ENCODE results near the gene CTXND1.

CTXND1 gene

GRCh38 chr15:80183886-80184285 is 68.1 kb downstream of the CTXND1 start:
- peak; percentile 56 for DNase-seq (ENCODE audit: low read depth)
- peak; percentile 59 for TF ChIP-seq CTCF (conservative IDR thresholded peaks at IDR 0.05; ENCODE audit: low read depth, low read length)

GRCh38 chr15:80183306-80183705 is 68.7 kb downstream of the CTXND1 start:
- TF ChIP-seq CTCF (conservative IDR thresholded peaks at IDR 0.05; ENCODE audit: low read depth, low read length): no peak
- H3K4me3 ChIP-seq (ENCODE audit: low read depth, low read length): no peak overlapping the region
- no peak for DNase-seq (ENCODE audit: low read depth)

More at GRCh38 chr15:80183886-80184285, 68.1 kb downstream of the CTXND1 start:
- no peak overlapping the region for H3K4me3 ChIP-seq (ENCODE audit: low read depth, low read length)

- peak; percentile 65 for DNase-seq (ENCODE audit: low read depth)
- no peak for TF ChIP-seq CTCF (conservative IDR thresholded peaks at IDR 0.05; ENCODE audit: low read depth, low read length)
- H3K4me3 ChIP-seq (ENCODE audit: low read depth, low read length): no peak overlapping the region
These were observed 69.3 kb downstream of the CTXND1 start for GRCh38 chr15:80182611-80183261.

- no peak for TF ChIP-seq CTCF (conservative IDR thresholded peaks at IDR 0.05; ENCODE audit: low read depth, low read length)
These were observed 71.0 kb downstream of the CTXND1 start for GRCh38 chr15:80180986-80181385.

GRCh38 chr15:80180468-80180867 is 71.5 kb downstream of the CTXND1 start:
- no peak for TF ChIP-seq CTCF (conservative IDR thresholded peaks at IDR 0.05; ENCODE audit: low read depth, low read length)
- H3K4me3 ChIP-seq (ENCODE audit: low read depth, low read length): no peak overlapping the region
- no peak for DNase-seq (ENCODE audit: low read depth)

More at GRCh38 chr15:80180986-80181385, 71.0 kb downstream of the CTXND1 start:
- no peak overlapping the region for H3K4me3 ChIP-seq (ENCODE audit: low read depth, low read length)
- DNase-seq (ENCODE audit: low read depth): no peak

GRCh38 chr15:80179935-80180334 is 72.1 kb downstream of the CTXND1 start:
- no peak overlapping the region for H3K4me3 ChIP-seq (ENCODE audit: low read depth, low read length)
- DNase-seq (ENCODE audit: low read depth): no peak
- no peak for TF ChIP-seq CTCF (conservative IDR thresholded peaks at IDR 0.05; ENCODE audit: low read depth, low read length)

Measured in choroid plexus epithelial cell (primary cell).